Thoracic aorta (tissue), 2 donors: Measurements from ENCODE around the gene ACOT13. TPM values are rescaled to one million over a fixed set of nuclear protein-coding genes. Genes with fewer than 3 reads are reported as not detected.
"Not testable (repeated sequence)": the region's sequence is repeated elsewhere in the genome, so short reads cannot be mapped to it uniquely, and the experiment has no call there.

Experiments used
- ATAC-seq: fragments of 150-250 bp; one replicate; pipeline ENCODE4 v1.8.0; 2017; ENCODE audit warnings: low read depth; ENCODE audit not compliant: insufficient number of reproducible peaks, low FRiP score
- DNase-seq: peaks from one replicate; pipeline ENCODE4 v3.0.0-alpha.2; 2020; ENCODE audit warnings: low spot score
- H3K27ac ChIP-seq, 2 donors: fragments of 200-600 bp; sonication (generic); 1 replicate in 1 of 2; 2 replicates in 1 of 2; pipeline ENCODE4 v1.5.1; 2016; ENCODE audit warnings: mild to moderate bottlenecking in 2 of 2, moderate library complexity in 2 of 2
- H3K27me3 ChIP-seq: fragments of 200-600 bp; sonication (generic); replicated peaks from 2 replicates; pipeline ENCODE4 v1.6.0; 2016; ENCODE audit warnings: mild to moderate bottlenecking; ENCODE audit not compliant: insufficient read depth
- H3K36me3 ChIP-seq: fragments of 200-600 bp; sonication (generic); one replicate; pipeline ENCODE4 v1.5.1; 2016
- H3K4me1 ChIP-seq, 2 donors: fragments of 200-600 bp; sonication (generic); 1 replicate in 1 of 2; 2 replicates in 1 of 2; pipeline versions ENCODE4 v1.5.1 to v1.6.0; 2016; ENCODE audit warnings: low read depth in 2 of 2, mild to moderate bottlenecking in 1 of 2; ENCODE audit not compliant: control insufficient read depth in 1 of 2
- H3K4me3 ChIP-seq: fragments of 200-600 bp; sonication (generic); 2 replicates; pipeline ENCODE4 v1.5.1; 2016; ENCODE audit warnings: mild to moderate bottlenecking
- H3K9me3 ChIP-seq: fragments of 200-600 bp; sonication (generic); 2 replicates; pipeline ENCODE4 v1.5.1; 2016
- total RNA-seq, 2 donors: library from RNA; depleted of rRNA; stranded (reverse); fragments of >200 nt; gene quantifications; one replicate each; pipeline versions ENCODE4 v1.1.0 to v1.2.3, GENCODE V29; 2016
- TF ChIP-seq, protein P1 (sequence below): fragments of 200-600 bp; sonication (generic); IDR thresholded peaks from one replicate; pipeline ENCODE4 v1.5.1; 2019; ENCODE audit warnings: antibody characterized with exemption

ACOT13 gene
- total RNA-seq, 2 donors from 2014 or later, result 2.5 to 5.8 TPM

- Histone ChIP-seq H3K36me3 (no peaks in the 10 kb centered on the region), H3K4me1 (peaks cover 12 to 32% of the 10 kb centered on the region in 2 donors), H3K27me3 (no peaks in the 10 kb centered on the region), H3K9me3 (no peaks in the 10 kb centered on the region), H3K4me3 (no peak overlapping the region), H3K27ac (no peak overlapping the region)
- ATAC-seq (no peak), DNase-seq (no peak)
- TF ChIP-seq, protein P1, sequence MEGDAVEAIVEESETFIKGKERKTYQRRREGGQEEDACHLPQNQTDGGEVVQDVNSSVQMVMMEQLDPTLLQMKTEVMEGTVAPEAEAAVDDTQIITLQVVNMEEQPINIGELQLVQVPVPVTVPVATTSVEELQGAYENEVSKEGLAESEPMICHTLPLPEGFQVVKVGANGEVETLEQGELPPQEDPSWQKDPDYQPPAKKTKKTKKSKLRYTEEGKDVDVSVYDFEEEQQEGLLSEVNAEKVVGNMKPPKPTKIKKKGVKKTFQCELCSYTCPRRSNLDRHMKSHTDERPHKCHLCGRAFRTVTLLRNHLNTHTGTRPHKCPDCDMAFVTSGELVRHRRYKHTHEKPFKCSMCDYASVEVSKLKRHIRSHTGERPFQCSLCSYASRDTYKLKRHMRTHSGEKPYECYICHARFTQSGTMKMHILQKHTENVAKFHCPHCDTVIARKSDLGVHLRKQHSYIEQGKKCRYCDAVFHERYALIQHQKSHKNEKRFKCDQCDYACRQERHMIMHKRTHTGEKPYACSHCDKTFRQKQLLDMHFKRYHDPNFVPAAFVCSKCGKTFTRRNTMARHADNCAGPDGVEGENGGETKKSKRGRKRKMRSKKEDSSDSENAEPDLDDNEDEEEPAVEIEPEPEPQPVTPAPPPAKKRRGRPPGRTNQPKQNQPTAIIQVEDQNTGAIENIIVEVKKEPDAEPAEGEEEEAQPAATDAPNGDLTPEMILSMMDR, result no peak
Observed at GRCh38 chr6:24668997-24669361, 2.1 kb downstream of the ACOT13 start.

DNA sequence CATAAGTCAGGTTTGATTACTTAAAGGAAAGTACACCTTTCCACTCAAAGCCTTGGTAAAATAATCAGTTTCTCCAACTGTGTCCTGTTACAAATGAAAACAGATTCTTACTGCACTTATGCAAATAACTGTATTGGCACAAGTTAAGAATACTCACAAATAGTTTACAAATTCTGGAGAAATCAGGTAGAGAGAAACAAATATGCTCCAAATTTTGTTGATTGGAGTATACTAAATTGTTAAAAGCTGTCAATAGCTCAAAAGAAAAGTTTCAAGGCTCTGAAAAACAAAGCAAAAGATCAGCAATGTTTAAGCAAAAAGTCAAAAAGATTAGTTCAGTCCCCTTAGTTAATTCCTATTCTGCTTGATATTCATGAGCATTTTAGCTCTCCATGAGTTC lies 3.6 kb downstream of the ACOT13 start:
- ATAC-seq, H3K36me3 ChIP-seq, DNase-seq, H3K27ac ChIP-seq, H3K4me3 ChIP-seq, H3K27me3 ChIP-seq, H3K9me3 ChIP-seq: not testable (repeated sequence)
- peaks cover 6 to 17% of the 10 kb centered on the region in 2 donors for H3K4me1 ChIP-seq

DNA sequence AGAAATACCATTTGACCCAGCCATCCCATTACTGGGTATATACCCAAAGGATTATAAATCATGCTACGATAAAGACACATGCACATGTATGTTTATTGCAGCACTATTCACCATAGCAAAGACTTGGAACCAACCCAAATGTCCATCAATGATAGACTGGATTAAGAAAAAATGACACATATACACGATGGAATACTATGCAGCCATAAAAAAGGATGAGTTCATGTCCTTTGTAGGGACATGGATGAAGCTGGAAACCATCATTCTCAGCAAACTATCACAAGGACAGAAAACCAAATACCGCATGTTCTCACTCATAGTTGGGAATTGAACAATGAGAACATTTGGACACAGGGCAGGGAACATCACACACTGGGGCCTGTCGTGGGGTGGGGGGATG lies 4.2 kb downstream of the ACOT13 start:
- not testable (repeated sequence) for H3K9me3 ChIP-seq, ATAC-seq, H3K27me3 ChIP-seq, DNase-seq, H3K36me3 ChIP-seq, H3K27ac ChIP-seq, H3K4me3 ChIP-seq
- H3K4me1 ChIP-seq, result peaks cover 6 to 12% of the 10 kb centered on the region in 2 donors

DNA sequence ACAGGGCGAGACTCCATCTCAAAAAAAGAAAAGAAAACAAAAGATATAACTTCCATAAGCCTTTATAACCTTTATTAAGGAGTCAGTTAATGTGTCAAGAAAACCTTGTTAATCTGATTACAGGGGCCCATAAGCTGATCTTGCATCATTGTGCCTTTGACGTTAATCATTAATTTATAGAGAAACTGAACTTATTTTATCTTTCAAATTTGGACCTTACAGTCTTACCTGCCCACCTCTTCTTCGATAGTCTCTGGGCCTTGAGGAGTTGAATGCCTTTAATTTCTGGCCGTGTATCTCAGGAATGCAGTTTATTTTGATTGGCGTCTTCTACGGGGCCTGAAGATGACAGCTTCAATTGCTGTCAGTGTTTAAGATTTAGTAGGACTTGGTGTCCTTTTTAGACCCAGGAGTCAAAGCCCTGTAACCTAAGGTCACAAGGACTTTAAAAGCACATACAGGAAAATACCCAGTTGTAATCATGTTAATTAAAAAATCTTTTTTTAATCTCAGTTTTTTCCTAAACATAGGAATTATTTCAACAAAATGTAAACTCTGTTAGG lies 5.8 kb downstream of the ACOT13 start:
- ATAC-seq, result no peak
- no peaks in the 10 kb centered on the region for H3K27me3 ChIP-seq
- TF ChIP-seq, protein P1, result no peak
- H3K27ac ChIP-seq, result no peak overlapping the region
- no peak for DNase-seq
- H3K4me1 ChIP-seq, result peaks cover 3 to 9% of the 10 kb centered on the region in 2 donors
- no peaks in the 10 kb centered on the region for H3K9me3 ChIP-seq
- no peaks in the 10 kb centered on the region for H3K36me3 ChIP-seq
- no peak overlapping the region for H3K4me3 ChIP-seq

- no peak overlapping the region for H3K27ac ChIP-seq
- no peak overlapping the region for H3K4me3 ChIP-seq
- DNase-seq (no peak), ATAC-seq (no peak)
- H3K4me1 ChIP-seq, result peaks cover 0 to under 1% of the 10 kb centered on the region in 2 donors
- no peaks in the 10 kb centered on the region for H3K27me3 ChIP-seq
- TF ChIP-seq, protein P1, result no peak
- H3K36me3 ChIP-seq, result no peaks in the 10 kb centered on the region
- H3K9me3 ChIP-seq, result no peaks in the 10 kb centered on the region
Observed at GRCh38 chr6:24673625-24674024, 6.7 kb downstream of the ACOT13 start.

GRCh38 chr6:24678792-24679352 lies 12.0 kb downstream of the ACOT13 start:
- not testable (repeated sequence) for H3K36me3 ChIP-seq, H3K9me3 ChIP-seq, DNase-seq, H3K27ac ChIP-seq, H3K4me1 ChIP-seq, H3K27me3 ChIP-seq, ATAC-seq, H3K4me3 ChIP-seq

- no peaks in the 10 kb centered on the region for H3K4me1 ChIP-seq
- H3K27me3 ChIP-seq, result no peaks in the 10 kb centered on the region
- no peaks in the 10 kb centered on the region for H3K9me3 ChIP-seq
- H3K4me3 ChIP-seq, result no peak overlapping the region
- ATAC-seq, result no peak
- H3K36me3 ChIP-seq, result no peaks in the 10 kb centered on the region
- no peak for DNase-seq
- H3K27ac ChIP-seq, result no peak overlapping the region
- TF ChIP-seq, protein P1, result no peak
Observed at GRCh38 chr6:24680582-24680981, 13.7 kb downstream of the ACOT13 start.
